Measurements from ENCODE around the gene HMGN4. TPM values are rescaled to one million over a fixed set of nuclear protein-coding genes. Genes with fewer than 3 reads are reported as not detected.

HMGN4 gene
- total RNA-seq, 1 donor from 2014 or later = 58.4 TPM

- no peaks in the 10 kb centered on the region for H3K4me1 ChIP-seq
- no peak for DNase-seq (ENCODE audit: extremely low spot score in 2 of 2)
- TF ChIP-seq CTCF (IDR thresholded peaks at IDR 0.05) (no peak), POLR2A (IDR thresholded peaks at IDR 0.05) (no peak), POLR2AphosphoS5 (IDR thresholded peaks at IDR 0.05; ENCODE audit: insufficient read depth in 1 of 2, low read depth in 1 of 2) (no peak)
- intact Hi-C loops (cut with DNase I) = no loop called here
- H3K27ac ChIP-seq = no peak overlapping the region
- no peak overlapping the region for H3K4me3 ChIP-seq
- H3K9me3 ChIP-seq = no peaks in the 10 kb centered on the region
- no peaks in the 10 kb centered on the region for H3K36me3 ChIP-seq
- no peaks in the 10 kb centered on the region for H3K27me3 ChIP-seq
Measured at GRCh38 chr6:26516481-26517427, 21.4 kb upstream of the HMGN4 start.

- TF ChIP-seq POLR2A (IDR thresholded peaks at IDR 0.05) = no peak
- TF ChIP-seq CTCF (IDR thresholded peaks at IDR 0.05) = no peak
- no peak for TF ChIP-seq POLR2AphosphoS5 (IDR thresholded peaks at IDR 0.05; ENCODE audit: insufficient read depth in 1 of 2, low read depth in 1 of 2)
- no peaks in the 10 kb centered on the region for H3K9me3 ChIP-seq
- intact Hi-C loops (cut with DNase I) = no loop called here
- no peak overlapping the region for H3K27ac ChIP-seq
- no peaks in the 10 kb centered on the region for H3K36me3 ChIP-seq
- no peaks in the 10 kb centered on the region for H3K27me3 ChIP-seq
- H3K4me1 ChIP-seq = peaks cover 15% of the 10 kb centered on the region
- H3K4me3 ChIP-seq = no peak overlapping the region
- no peak for DNase-seq (ENCODE audit: extremely low spot score in 2 of 2)
Measured at GRCh38 chr6:26519359-26519758, 18.8 kb upstream of the HMGN4 start.

- H3K4me1 ChIP-seq = peaks cover 15% of the 10 kb centered on the region
- intact Hi-C loops (cut with DNase I) = no loop called here
- H3K27ac ChIP-seq = peak overlapping the region; percentile 91
- H3K4me3 ChIP-seq = peak overlapping the region; percentile 56 to 88
- no peak for DNase-seq (ENCODE audit: extremely low spot score in 2 of 2)
- no peaks in the 10 kb centered on the region for H3K36me3 ChIP-seq
- no peaks in the 10 kb centered on the region for H3K27me3 ChIP-seq
- no peak for TF ChIP-seq CTCF (IDR thresholded peaks at IDR 0.05)
- no peak for TF ChIP-seq POLR2A (IDR thresholded peaks at IDR 0.05)
- no peak for TF ChIP-seq POLR2AphosphoS5 (IDR thresholded peaks at IDR 0.05; ENCODE audit: insufficient read depth in 1 of 2, low read depth in 1 of 2)
- H3K9me3 ChIP-seq = no peaks in the 10 kb centered on the region
Measured at GRCh38 chr6:26520237-26520849, 17.8 kb upstream of the HMGN4 start.

GRCh38 chr6:26520850-26521599 is 17.1 kb upstream of the HMGN4 start:
- no peaks in the 10 kb centered on the region for H3K27me3 ChIP-seq
- H3K36me3 ChIP-seq = no peaks in the 10 kb centered on the region
- intact Hi-C loops (cut with DNase I) = no loop called here
- no peaks in the 10 kb centered on the region for H3K9me3 ChIP-seq
- DNase-seq (ENCODE audit: extremely low spot score in 2 of 2) = peak in 1 of 2 donors; percentile 95
- H3K27ac ChIP-seq = peak overlapping the region; percentile 91
- H3K4me1 ChIP-seq = peaks cover 15% of the 10 kb centered on the region
- TF ChIP-seq POLR2AphosphoS5 (IDR thresholded peaks at IDR 0.05; ENCODE audit: insufficient read depth in 1 of 2, low read depth in 1 of 2) (peak; percentile 13 to 50), CTCF (IDR thresholded peaks at IDR 0.05) (peak in 1 of 3 experiments; percentile 2), POLR2A (IDR thresholded peaks at IDR 0.05) (no peak)
- H3K4me3 ChIP-seq = peak overlapping the region; percentile 56 to 88

Data from vagina (tissue), 2 donors.